ENCODE data around the gene TIGD3. TPM values are rescaled to one million over a fixed set of nuclear protein-coding genes. Genes with fewer than 3 reads are reported as not detected.
A peak's percentile ranks its signal among the peaks of the same experiment; 100 is the strongest.

TIGD3 gene
- total and polyA plus RNA-seq, 2 of the 13 experiments (the other 11 are each of a cell fraction or from before 2014, with no cell fraction given), result 0.49 to 4.9 TPM

GRCh38 chr11:65357856-65358356, 3.4 kb downstream of the TIGD3 start (continued):
- TF ChIP-seq TAF1 (CRISPR knock-in tag; IDR thresholded peaks at IDR 0.05) (peak; percentile 51), EP300 (IDR thresholded peaks at IDR 0.05; ENCODE audit: low read depth in 2 of 2, low read length in 2 of 2) (peak in 1 of 2 experiments; percentile 73; a peak in 2 of 4 replicates), EP300 (CRISPR knock-in tag; IDR thresholded peaks at IDR 0.05; ENCODE audit: borderline replicate concordance) (no peak), ZNF431 (CRISPR knock-in tag; IDR thresholded peaks at IDR 0.05; ENCODE audit: borderline replicate concordance, low read depth) (no peak), NFYC (CRISPR knock-in tag; IDR thresholded peaks at IDR 0.05) (peak; percentile 69), ZNF30 (CRISPR knock-in tag; IDR thresholded peaks at IDR 0.05) (no peak), CREB3 (CRISPR knock-in tag; IDR thresholded peaks at IDR 0.05) (no peak), FOXJ3 (CRISPR knock-in tag; IDR thresholded peaks at IDR 0.05; ENCODE audit: borderline replicate concordance) (peak; percentile 66; the same call in 1 of the 2 replicates), POGZ (CRISPR knock-in tag; IDR thresholded peaks at IDR 0.05) (no peak), ZNF263 (CRISPR knock-in tag; IDR thresholded peaks at IDR 0.05) (0 out of 2 replicates have a peak, but pooled peaks have one; percentile 31), ZFP91 (CRISPR knock-in tag; IDR thresholded peaks at IDR 0.05; ENCODE audit: borderline replicate concordance) (peak; percentile 74), GFI1 (CRISPR knock-in tag; IDR thresholded peaks at IDR 0.05; ENCODE audit: borderline replicate concordance) (0 out of 2 replicates have a peak, but pooled peaks have one; percentile 73), ZNF678 (CRISPR knock-in tag; IDR thresholded peaks at IDR 0.05) (no peak), ZNF644 (CRISPR knock-in tag; IDR thresholded peaks at IDR 0.05; ENCODE audit: low read depth) (no peak), NPAS2 (CRISPR knock-in tag; IDR thresholded peaks at IDR 0.05; ENCODE audit: borderline replicate concordance) (no peak), PLSCR1 (CRISPR knock-in tag; IDR thresholded peaks at IDR 0.05; ENCODE audit: borderline replicate concordance) (no peak), POLR2A (IDR thresholded peaks at IDR 0.05; ENCODE audit: insufficient read depth in 1 of 2, low read depth in 2 of 2, low read length in 2 of 2) (peak; percentile 32 to 60; a peak in 1 of 4 replicates), AGO1 (IDR thresholded peaks at IDR 0.05; ENCODE audit: low read depth, low read length, poor library complexity, severe bottlenecking) (no peak), ZFP36L1 (CRISPR knock-in tag; IDR thresholded peaks at IDR 0.05) (no peak), TBP (CRISPR knock-in tag; IDR thresholded peaks at IDR 0.05) (no peak), RXRB (CRISPR knock-in tag; IDR thresholded peaks at IDR 0.05; ENCODE audit: borderline replicate concordance) (peak; percentile 83), ZBTB44 (CRISPR knock-in tag; IDR thresholded peaks at IDR 0.05) (no peak), ZNF546 (CRISPR knock-in tag; conservative IDR thresholded peaks at IDR 0.05) (no peak), AHR (CRISPR knock-in tag; IDR thresholded peaks at IDR 0.05) (no peak), BCL6 (CRISPR knock-in tag; IDR thresholded peaks at IDR 0.05) (peak; percentile 4; the same call in 1 of the 2 replicates), ZKSCAN8 (CRISPR knock-in tag; IDR thresholded peaks at IDR 0.05; ENCODE audit: borderline replicate concordance) (peak; percentile 37; the same call in 1 of the 2 replicates), ZNF224 (CRISPR knock-in tag; IDR thresholded peaks at IDR 0.05) (no peak), ZNF776 (CRISPR knock-in tag; IDR thresholded peaks at IDR 0.05) (no peak)
